Body of pancreas (tissue), 4 donors: ENCODE data around the gene RBL2. TPM values are rescaled to one million over a fixed set of nuclear protein-coding genes. Genes with fewer than 3 reads are reported as not detected.
A peak's percentile ranks its signal among the peaks of the same experiment; 100 is the strongest.

Experiments used
- ATAC-seq: fragments of 150-250 bp; one replicate; pipeline ENCODE4 v1.9.1; 2016
- DNase-seq, 4 donors: peaks; one replicate each; pipeline ENCODE4 v3.0.0-alpha.2; 2019
- H3K27ac ChIP-seq, 4 donors: fragments of 200-600 bp; sonication (generic); 1 replicate in 3 of 4; 2 replicates in 1 of 4; pipeline versions ENCODE4 v1.5.1 to v1.6.1; 2016 to 2019; ENCODE audit warnings: mild to moderate bottlenecking in 1 of 4, mixed read lengths in 1 of 4, moderate library complexity in 1 of 4
- H3K27me3 ChIP-seq, 2 donors: fragments of 200-600 bp; sonication (generic); one replicate each; pipeline ENCODE4 v1.6.0; 2016; ENCODE audit warnings: mild to moderate bottlenecking in 1 of 2
- H3K36me3 ChIP-seq, 2 donors: fragments of 200-600 bp; sonication (generic); replicated peaks in 1 of 2; 2 replicates each; pipeline ENCODE4 v1.5.1; 2016; ENCODE audit warnings: low read depth in 2 of 2; ENCODE audit not compliant: insufficient read depth in 1 of 2
- H3K4me1 ChIP-seq: fragments of 200-600 bp; sonication (generic); one replicate; pipeline ENCODE4 v1.6.0; 2016
- H3K4me3 ChIP-seq, 2 donors: fragments of 200-600 bp; sonication (generic); 1 replicate in 1 of 2; 2 replicates in 1 of 2; pipeline ENCODE4 v1.5.1; 2016 to 2019
- H3K9me3 ChIP-seq, 3 donors: fragments of 200-600 bp; sonication (generic); 1 replicate in 2 of 3; 2 replicates in 1 of 3; pipeline ENCODE4 v1.5.1; 2016
- POLR2A ChIP-seq, 3 donors: fragments of 450-650 bp; IDR thresholded peaks; one replicate each; pipeline ENCODE4 v1.6.1; 2016; ENCODE audit warnings: antibody characterized with exemption in 3 of 3, mild to moderate bottlenecking in 2 of 3
- WGBS, 2 donors: methylation state at CpG; one replicate each; pipeline ENCODE4 v1.1.5; 2017; 5-methylcytosine and 5-hydroxymethylcytosine counted together
- intact Hi-C: fragments of 100-400 bp; cut with DNase I; formaldehyde crosslinking; loops from one replicate; pipeline ENCODE4 v1.15.1; 2023
- total RNA-seq, 2 donors: library from RNA; depleted of rRNA; stranded (reverse); fragments of >200 nt; gene quantifications; one replicate each; pipeline ENCODE4 v1.1.0, GENCODE V29; 2016
- TF ChIP-seq, protein P1 (sequence below), 7 experiments: fragments of 450-650 bp in 4 of 7; fragments of 200-600 bp in 3 of 7; sonication (generic) in 3 of 7; IDR thresholded peaks; one replicate each; pipeline ENCODE4 v1.5.1; 2016 to 2019; ENCODE audit warnings: antibody characterized with exemption in 7 of 7

The RBL2 gene
- total RNA-seq, 2 donors from 2014 or later: 82.7 to 114 TPM

DNA sequence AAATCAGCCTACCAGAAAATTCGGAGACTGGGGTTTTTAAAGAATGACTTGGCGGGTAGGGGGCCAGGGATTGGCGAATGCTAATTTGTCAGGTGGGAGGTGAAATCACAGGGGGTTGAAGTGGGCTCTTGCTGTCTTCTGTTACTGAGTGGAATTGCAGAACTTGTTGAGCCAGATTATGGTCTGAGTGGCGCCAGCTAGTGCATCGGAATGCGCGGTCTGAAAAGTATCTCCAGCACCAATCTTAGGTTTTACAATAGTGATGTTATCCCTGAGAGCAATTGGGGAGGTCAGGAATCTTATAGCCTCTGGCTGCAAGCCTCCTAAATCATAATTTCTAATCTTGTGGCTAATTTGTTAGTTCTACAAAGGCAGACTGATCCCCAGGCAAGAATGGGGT is 762 bp upstream of the RBL2 start:
- TF ChIP-seq, protein P1, sequence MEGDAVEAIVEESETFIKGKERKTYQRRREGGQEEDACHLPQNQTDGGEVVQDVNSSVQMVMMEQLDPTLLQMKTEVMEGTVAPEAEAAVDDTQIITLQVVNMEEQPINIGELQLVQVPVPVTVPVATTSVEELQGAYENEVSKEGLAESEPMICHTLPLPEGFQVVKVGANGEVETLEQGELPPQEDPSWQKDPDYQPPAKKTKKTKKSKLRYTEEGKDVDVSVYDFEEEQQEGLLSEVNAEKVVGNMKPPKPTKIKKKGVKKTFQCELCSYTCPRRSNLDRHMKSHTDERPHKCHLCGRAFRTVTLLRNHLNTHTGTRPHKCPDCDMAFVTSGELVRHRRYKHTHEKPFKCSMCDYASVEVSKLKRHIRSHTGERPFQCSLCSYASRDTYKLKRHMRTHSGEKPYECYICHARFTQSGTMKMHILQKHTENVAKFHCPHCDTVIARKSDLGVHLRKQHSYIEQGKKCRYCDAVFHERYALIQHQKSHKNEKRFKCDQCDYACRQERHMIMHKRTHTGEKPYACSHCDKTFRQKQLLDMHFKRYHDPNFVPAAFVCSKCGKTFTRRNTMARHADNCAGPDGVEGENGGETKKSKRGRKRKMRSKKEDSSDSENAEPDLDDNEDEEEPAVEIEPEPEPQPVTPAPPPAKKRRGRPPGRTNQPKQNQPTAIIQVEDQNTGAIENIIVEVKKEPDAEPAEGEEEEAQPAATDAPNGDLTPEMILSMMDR (IDR thresholded peaks at IDR 0.05): no peak
- intact Hi-C loops: no loop called here
- Histone ChIP-seq H3K4me3 (no peak overlapping the region), H3K27ac (peak overlapping the region; percentile 96 to 99 (median 98)), H3K36me3 (no peaks in the 10 kb centered on the region), H3K27me3 (no peaks in the 10 kb centered on the region), H3K4me1 (peaks cover 23% of the 10 kb centered on the region), H3K9me3 (no peaks in the 10 kb centered on the region)
- 65 to 84% methylated on average over 7 of the region's 7 CpGs for WGBS, 2 donors
- ATAC-seq: no peak
- DNase-seq: peak in 1 of 4 donors; percentile 13

DNA sequence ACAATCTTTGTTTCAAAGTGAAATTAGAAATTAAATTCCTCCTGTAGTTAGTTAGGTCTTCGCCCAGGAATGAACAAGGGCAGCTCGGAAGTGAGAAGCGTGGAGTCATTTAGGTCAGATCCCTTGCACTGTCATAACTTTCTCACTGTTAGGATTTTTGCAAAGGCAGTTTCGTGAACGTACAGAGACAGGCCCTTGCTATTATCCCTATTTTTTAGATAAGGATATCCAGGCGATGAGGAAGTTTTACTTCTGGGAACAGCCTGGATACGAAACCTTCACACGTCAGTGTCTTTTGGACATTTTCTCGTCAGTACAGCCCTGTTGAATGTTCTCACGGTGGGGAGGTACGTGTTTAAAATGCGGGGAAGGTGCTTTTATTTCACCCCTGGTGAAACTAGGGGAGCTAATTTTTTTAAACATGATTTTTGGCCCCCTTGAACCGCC is 318 bp upstream of the RBL2 start:
- H3K4me1 ChIP-seq: peaks cover 23% of the 10 kb centered on the region
- peak overlapping the region; percentile 96 to 99 (median 98) for H3K27ac ChIP-seq
- H3K27me3 ChIP-seq: no peaks in the 10 kb centered on the region
- 19 to 24% methylated on average over 12 to 13 of the region's 13 CpGs for WGBS, 2 donors
- intact Hi-C loops: no loop called here
- DNase-seq: no peak
- H3K36me3 ChIP-seq: no peaks in the 10 kb centered on the region
- TF ChIP-seq, protein P1 (IDR thresholded peaks at IDR 0.05): no peak
- TF ChIP-seq POLR2A (IDR thresholded peaks at IDR 0.05): no peak
- peak overlapping the region; percentile 92 to 98 for H3K4me3 ChIP-seq
- ATAC-seq: no peak
- no peaks in the 10 kb centered on the region for H3K9me3 ChIP-seq

DNA sequence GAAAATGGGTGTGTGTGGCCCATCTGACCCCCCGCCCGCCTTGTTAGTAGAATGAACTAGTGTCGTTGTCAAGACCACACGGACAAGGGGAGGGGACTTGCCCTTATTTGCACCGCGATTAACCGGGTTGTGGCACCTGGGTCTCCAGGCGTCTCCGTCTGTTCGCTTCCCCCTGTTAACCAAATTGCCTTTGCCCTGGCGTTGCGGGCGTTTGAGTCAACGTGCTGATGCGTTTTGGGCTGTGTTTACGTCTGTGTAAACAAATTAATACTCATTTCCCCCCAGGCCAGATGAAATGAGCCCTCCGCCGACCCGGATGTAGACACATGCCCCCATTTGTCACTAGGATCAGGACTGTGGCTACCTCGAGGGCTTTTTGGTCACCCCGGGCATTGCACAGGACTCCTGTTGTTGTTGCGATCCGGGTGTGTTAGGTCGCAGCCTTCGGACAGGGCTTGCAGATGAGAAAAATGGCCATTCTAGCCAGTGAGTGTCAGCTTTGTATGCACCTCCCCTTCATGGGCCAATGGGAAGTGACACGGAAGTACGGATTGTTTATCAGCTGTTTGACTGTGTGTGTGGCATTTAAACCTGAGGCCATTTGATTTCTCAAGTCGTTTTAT is 906 bp downstream of the RBL2 start:
- Histone ChIP-seq H3K4me1 (peaks cover 23% of the 10 kb centered on the region), H3K36me3 (no peaks in the 10 kb centered on the region), H3K4me3 (peak overlapping the region; percentile 92 to 98), H3K27ac (peak overlapping the region; percentile 96 to 99 (median 98)), H3K9me3 (no peaks in the 10 kb centered on the region), H3K27me3 (no peaks in the 10 kb centered on the region)
- WGBS, 2 donors: 0 to 1% methylated on average over 14 to 28 of the region's 28 CpGs
- peak; percentile 83 to 94 (median 88) for DNase-seq
- intact Hi-C loops: no loop called here
- TF ChIP-seq, protein P1 (IDR thresholded peaks at IDR 0.05): no peak
- TF ChIP-seq POLR2A (IDR thresholded peaks at IDR 0.05): peak; percentile 70 to 98 (median 96)
- ATAC-seq: peak; percentile 94

DNA sequence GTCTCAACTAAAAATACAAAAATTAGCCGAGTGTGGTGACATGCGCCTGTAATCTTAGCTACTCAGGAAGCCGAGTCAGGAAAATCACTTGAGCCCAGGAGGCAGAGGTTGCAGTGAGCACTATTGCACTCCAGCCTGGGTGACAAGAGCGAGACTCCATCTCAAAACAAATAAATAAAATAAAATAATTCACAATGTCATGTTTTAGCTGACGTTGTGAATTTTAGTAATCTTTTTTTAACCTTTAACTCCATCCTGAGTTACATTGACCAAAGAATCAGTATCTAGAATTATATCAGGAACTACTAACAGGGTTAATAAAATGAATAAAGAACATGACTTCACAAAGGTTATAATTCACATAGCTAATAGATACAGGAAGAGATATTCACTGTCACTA is 5.9 kb downstream of the RBL2 start:
- no peak overlapping the region for H3K27ac ChIP-seq
- peaks cover 0 to 8% of the 10 kb centered on the region in 2 donors for H3K36me3 ChIP-seq
- no peak overlapping the region for H3K4me3 ChIP-seq
- H3K4me1 ChIP-seq: peaks cover 18% of the 10 kb centered on the region
- intact Hi-C loops: loop anchor here (10.0 kb wide), 1 partner anchor 55 kb away; no protein-coding TSS in a partner anchor
- ATAC-seq (no peak), DNase-seq (no peak)
- WGBS, 2 donors: 76 to 94% methylated on average over 5 of the region's 5 CpGs
- no peaks in the 10 kb centered on the region for H3K9me3 ChIP-seq
- no peaks in the 10 kb centered on the region for H3K27me3 ChIP-seq
- TF ChIP-seq, protein P1 (IDR thresholded peaks at IDR 0.05): no peak

DNA sequence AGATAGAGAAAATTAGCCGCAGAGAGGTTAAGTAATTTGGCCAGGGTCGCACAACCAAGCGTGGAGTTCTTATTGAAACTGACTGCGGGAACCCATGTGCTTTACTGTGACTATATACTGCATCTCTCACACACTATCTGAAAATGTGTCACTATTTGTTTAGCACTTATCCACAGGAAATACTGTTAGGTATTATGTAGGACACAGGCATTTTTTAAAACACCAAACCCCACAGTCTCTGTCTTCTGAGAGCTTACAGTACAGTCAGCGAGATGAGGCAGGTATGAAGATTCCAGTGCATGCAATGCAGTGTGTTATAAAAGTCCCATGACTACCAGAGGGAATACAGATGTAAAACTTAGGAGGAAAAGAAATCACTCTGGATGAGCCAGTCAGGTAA is 11.3 kb downstream of the RBL2 start:
- peaks cover 0 to 16% of the 10 kb centered on the region in 2 donors for H3K36me3 ChIP-seq
- DNase-seq: no peak
- no peak for ATAC-seq

More for the DNA sequence above, 11.3 kb downstream of the RBL2 start:
- no peaks in the 10 kb centered on the region for H3K27me3 ChIP-seq
- TF ChIP-seq POLR2A (IDR thresholded peaks at IDR 0.05): no peak
- TF ChIP-seq, protein P1 (IDR thresholded peaks at IDR 0.05): no peak
- 95% methylated on average over 5 of the region's 5 CpGs for WGBS, 2 donors
- H3K27ac ChIP-seq: no peak overlapping the region
- intact Hi-C loops: loop anchor here (10.0 kb wide), 1 partner anchor 49 kb away; no protein-coding TSS in a partner anchor
- no peak overlapping the region for H3K4me3 ChIP-seq
- H3K4me1 ChIP-seq: no peaks in the 10 kb centered on the region
- H3K9me3 ChIP-seq: no peaks in the 10 kb centered on the region
